Activated T-cell treated with anti-CD3 and anti-CD28 coated beads, Interleukin-2, amount 50 U/mL, for 4 hours (primary cell): ENCODE data around the gene ZIC1. TPM values are rescaled to one million over a fixed set of nuclear protein-coding genes. Genes with fewer than 3 reads are reported as not detected.

Source experiments
- ATAC-seq, 2 donors: fragments of 200-7000 bp; cut with Tn5 transposase; one replicate each; pipeline ENCODE4 v1.10.0; 2021
- DNase-seq: peaks from one replicate; pipeline ENCODE4 v3.0.0-alpha.2; 2020
- H3K27me3 Mint-ChIP-seq: one replicate; pipeline ENCODE4 v1.8.0; 2021; ENCODE audit warnings: low read depth, mixed read lengths
- H3K36me3 Mint-ChIP-seq: one replicate; pipeline ENCODE4 v1.8.0; 2022; ENCODE audit warnings: mixed read lengths; ENCODE audit not compliant: insufficient read depth
- H3K4me1 Mint-ChIP-seq: one replicate; pipeline ENCODE4 v1.8.0; 2021; ENCODE audit warnings: low read depth, mixed read lengths
- H3K4me3 Mint-ChIP-seq: one replicate; pipeline ENCODE4 v1.8.0; 2021; ENCODE audit warnings: mild to moderate bottlenecking, moderate library complexity, mixed read lengths
- H3K9me3 Mint-ChIP-seq: one replicate; pipeline ENCODE4 v1.8.0; 2021; ENCODE audit warnings: mixed read lengths
- total RNA-seq, 3 donors: library from RNA; stranded (reverse); gene quantifications; one replicate each; pipeline ENCODE4 v1.2.1, GENCODE V29; 2021

Gene ZIC1
- total RNA-seq, 3 donors from 2014 or later = not detected

DNA sequence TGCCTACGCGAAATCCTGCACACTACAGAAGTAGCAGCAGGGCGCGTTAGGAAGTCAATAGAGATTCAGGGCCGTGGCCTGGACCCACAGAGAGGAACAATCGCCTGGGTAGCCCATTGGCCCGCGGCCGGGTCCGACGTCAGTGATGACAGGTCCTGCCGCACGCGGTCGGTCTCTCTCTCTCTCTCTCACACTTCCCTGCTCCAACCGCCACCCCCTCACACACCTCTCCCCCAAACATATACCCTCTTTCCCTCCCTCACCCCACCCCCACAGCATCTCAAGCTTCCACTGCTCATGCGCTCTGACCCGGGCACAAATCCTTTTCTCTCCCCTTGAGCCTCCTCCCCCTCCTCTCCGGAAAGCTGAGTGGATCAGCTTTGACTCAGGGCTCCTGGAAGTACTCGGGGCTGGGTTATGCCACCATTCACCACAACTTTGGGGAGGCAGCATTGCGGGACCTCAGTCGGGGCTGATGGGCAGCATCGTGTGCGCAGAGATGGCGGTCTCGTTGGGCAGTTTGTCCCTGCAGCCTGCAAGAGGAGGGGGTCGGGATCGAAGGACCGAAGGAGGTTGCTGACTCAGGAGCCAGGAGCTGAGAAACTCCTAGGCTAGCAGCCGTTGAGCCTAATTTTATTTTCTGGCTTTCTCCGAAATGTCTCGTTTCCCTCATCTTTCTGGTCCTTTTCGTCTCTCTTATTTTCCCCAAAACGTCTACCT, 11.8 kb upstream of the ZIC1 start:
- DNase-seq (no peak), ATAC-seq (no peak)
- Mint-ChIP-seq H3K27me3 (peaks cover 84% of the 10 kb centered on the region), H3K9me3 (peaks cover 3% of the 10 kb centered on the region), H3K4me1 (no peaks in the 10 kb centered on the region), H3K4me3 (no peak overlapping the region), H3K36me3 (no peaks in the 10 kb centered on the region)

- Mint-ChIP-seq H3K4me1 (no peaks in the 10 kb centered on the region), H3K9me3 (peaks cover 4% of the 10 kb centered on the region), H3K4me3 (no peak overlapping the region), H3K36me3 (no peaks in the 10 kb centered on the region), H3K27me3 (peaks cover 81% of the 10 kb centered on the region)
- ATAC-seq = no peak
- DNase-seq = no peak
Measured at GRCh38 chr3:147397875-147398812, 11.0 kb upstream of the ZIC1 start.

- H3K4me3 Mint-ChIP-seq = no peak overlapping the region
- ATAC-seq (no peak), DNase-seq (no peak)
- H3K36me3 Mint-ChIP-seq = no peaks in the 10 kb centered on the region
- H3K4me1 Mint-ChIP-seq = no peaks in the 10 kb centered on the region
- peaks cover 6% of the 10 kb centered on the region for H3K9me3 Mint-ChIP-seq
- peaks cover 85% of the 10 kb centered on the region for H3K27me3 Mint-ChIP-seq
Measured at GRCh38 chr3:147398813-147399534, 10.2 kb upstream of the ZIC1 start.

- H3K27me3 Mint-ChIP-seq = peaks cover 86% of the 10 kb centered on the region
- H3K36me3 Mint-ChIP-seq = no peaks in the 10 kb centered on the region
- H3K4me1 Mint-ChIP-seq = no peaks in the 10 kb centered on the region
- no peak for ATAC-seq
- H3K4me3 Mint-ChIP-seq = no peak overlapping the region
- peaks cover 6% of the 10 kb centered on the region for H3K9me3 Mint-ChIP-seq
- no peak for DNase-seq
Measured at GRCh38 chr3:147400111-147400510, 9.1 kb upstream of the ZIC1 start.

DNA sequence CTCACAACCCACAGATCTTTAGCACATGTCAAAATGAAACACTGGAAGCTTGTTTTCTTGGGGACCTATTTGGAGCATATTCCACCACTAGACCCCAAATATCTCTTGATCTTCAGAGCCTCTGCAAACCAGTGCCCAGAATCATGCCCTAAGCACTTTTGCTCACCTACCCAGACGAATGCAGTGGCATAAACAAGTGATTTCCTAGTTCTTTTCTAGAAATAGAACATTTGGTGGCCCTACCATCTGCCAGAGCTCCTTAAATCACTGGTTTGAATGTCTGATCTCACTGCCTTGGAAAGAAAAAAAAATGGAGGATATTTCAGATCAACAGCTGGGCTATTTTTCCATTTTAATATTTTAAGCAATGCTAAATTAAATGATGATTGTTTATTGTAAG, 8.2 kb upstream of the ZIC1 start:
- H3K4me3 Mint-ChIP-seq = no peak overlapping the region
- no peaks in the 10 kb centered on the region for H3K4me1 Mint-ChIP-seq
- peaks cover 6% of the 10 kb centered on the region for H3K9me3 Mint-ChIP-seq
- no peak for DNase-seq
- ATAC-seq = no peak
- no peaks in the 10 kb centered on the region for H3K36me3 Mint-ChIP-seq
- peaks cover 86% of the 10 kb centered on the region for H3K27me3 Mint-ChIP-seq

GRCh38 chr3:147401421-147401820, 7.7 kb upstream of the ZIC1 start:
- Mint-ChIP-seq H3K9me3 (peaks cover 6% of the 10 kb centered on the region), H3K4me3 (no peak overlapping the region), H3K36me3 (no peaks in the 10 kb centered on the region), H3K27me3 (peaks cover 91% of the 10 kb centered on the region), H3K4me1 (no peaks in the 10 kb centered on the region)
- DNase-seq = no peak
- ATAC-seq = no peak

- ATAC-seq (no peak), DNase-seq (no peak)
- Mint-ChIP-seq H3K27me3 (peaks cover 92% of the 10 kb centered on the region), H3K4me3 (no peak overlapping the region), H3K9me3 (peaks cover 6% of the 10 kb centered on the region), H3K36me3 (no peaks in the 10 kb centered on the region), H3K4me1 (no peaks in the 10 kb centered on the region)
Measured at GRCh38 chr3:147402159-147402558, 7.0 kb upstream of the ZIC1 start.

DNA sequence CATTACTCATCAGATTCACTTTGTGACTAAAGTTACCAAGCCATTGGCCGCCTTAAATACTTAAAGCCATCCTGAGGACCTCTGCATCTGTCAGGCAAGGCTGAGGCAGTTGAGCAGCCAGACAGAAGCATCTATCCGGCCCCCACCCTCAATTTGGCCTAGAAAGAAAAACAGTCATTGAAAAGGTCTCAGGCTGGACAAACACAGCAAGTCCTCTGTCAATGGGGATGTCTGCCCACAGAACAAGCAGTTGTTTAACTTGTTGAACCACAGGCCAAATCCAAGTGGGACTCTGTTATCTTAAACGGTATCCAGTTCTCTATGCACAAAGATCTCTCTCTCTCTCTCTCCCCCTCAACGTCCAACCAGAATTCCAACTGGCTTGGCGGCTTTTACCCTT, 5.7 kb upstream of the ZIC1 start:
- no peak for DNase-seq
- ATAC-seq = no peak
- Mint-ChIP-seq H3K9me3 (peaks cover 16% of the 10 kb centered on the region), H3K27me3 (peaks cover 91% of the 10 kb centered on the region), H3K4me3 (no peak overlapping the region), H3K4me1 (peaks cover 6% of the 10 kb centered on the region), H3K36me3 (no peaks in the 10 kb centered on the region)

DNA sequence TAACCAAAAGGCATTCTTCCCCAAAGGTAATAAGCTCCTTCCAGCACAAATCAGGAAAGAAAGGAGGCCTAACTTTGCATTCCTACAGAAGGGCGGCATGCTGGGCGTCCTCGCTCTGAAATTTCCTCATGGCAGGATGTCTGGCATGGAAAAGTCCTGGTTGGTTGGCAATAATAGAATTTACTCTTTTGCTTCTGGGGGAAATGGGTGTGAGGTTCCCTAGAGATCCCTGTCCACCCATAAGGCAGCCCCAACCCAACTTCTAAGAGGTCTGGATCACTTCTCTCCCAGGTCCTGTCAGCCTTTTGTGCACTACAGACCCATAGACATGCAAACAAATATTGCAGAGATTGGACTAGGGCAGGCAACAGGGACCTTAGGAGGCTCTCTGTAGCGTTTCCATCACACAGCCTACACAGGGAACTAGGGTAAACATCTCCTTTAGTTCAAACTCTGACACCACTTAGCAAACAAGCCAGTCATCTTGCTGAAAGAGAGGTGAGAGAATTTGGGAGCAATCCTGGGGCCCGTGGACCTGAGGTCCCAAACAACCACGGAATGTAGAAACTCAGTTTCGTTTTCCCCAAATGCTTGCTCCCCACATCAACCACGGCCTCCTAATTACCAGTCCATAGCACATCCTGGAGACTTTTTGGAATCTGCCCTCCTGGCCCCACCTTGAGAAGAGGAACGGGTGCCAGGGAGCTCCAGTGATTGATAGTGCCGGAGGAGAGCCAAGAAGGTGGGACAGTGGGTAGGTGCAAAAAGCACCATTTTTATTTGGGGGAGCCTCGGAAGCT, 5.0 kb upstream of the ZIC1 start:
- Mint-ChIP-seq H3K36me3 (no peaks in the 10 kb centered on the region), H3K4me1 (peaks cover 8% of the 10 kb centered on the region), H3K4me3 (no peak overlapping the region), H3K9me3 (peaks cover 19% of the 10 kb centered on the region), H3K27me3 (peaks cover 94% of the 10 kb centered on the region)
- DNase-seq = no peak
- no peak for ATAC-seq

DNA sequence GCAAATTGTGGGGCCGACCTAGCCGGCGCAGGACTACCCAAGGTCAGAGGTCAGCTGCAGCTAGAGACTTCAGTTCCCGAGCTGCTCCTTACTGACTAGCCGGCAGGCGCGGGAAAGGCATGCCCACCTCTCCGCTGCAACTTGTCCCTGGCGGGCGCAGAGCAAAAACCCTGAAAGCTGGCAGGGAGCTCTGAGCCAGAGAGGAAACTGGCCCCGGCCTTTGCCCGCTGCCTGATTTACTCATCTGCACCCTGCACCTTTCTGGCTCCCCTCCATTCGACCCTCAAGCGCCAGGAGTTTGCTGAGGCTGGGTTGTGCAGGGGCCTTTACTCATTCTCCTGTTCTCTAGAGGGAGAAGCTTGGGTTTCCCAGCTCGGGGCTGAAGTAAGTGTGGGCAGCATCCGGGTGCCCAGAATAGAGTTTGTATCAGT, 4.3 kb upstream of the ZIC1 start:
- ATAC-seq = no peak
- Mint-ChIP-seq H3K4me1 (peaks cover 11% of the 10 kb centered on the region), H3K4me3 (no peak overlapping the region), H3K9me3 (peaks cover 19% of the 10 kb centered on the region), H3K36me3 (no peaks in the 10 kb centered on the region), H3K27me3 (peaks cover 92% of the 10 kb centered on the region)
- DNase-seq = no peak

DNA sequence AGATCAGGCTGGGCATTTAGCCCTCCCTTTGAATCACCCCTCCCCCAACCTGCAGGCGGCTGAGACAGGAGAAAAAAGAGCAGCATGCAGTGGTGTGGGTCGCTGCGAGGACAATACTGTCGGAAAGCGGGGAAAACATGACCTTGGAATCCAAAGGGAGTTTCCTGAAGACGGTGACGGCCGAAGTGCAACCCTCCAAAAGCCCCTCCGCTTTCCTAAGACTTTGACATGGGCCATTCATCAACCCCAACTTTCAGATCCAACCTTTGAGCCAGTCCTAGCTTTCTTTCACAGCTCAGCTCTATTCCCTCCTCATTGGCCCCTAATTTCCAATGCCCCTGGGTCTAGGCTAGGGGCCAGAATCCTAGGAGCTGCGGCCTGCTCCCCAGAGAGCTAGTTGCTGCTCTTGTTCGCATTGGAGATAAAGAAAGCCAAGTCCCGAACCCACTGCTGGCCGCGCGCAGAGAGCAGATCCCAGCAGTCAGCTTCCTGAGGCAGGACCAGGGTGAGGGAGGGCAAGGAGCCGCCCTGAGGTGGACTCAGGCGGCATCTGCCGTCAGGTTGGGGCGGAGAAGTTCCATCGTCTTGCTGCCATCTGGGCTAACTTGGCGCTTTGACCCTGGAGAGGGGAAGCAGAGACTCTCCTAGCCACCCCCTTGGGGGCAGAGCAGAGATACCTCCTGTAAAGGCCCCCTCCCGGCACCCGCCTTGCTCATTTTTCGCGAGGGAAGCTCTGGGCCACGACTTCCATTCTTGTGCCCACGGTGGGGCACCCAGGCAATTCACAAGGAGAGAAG, 3.7 kb upstream of the ZIC1 start:
- ATAC-seq = no peak

DNA sequence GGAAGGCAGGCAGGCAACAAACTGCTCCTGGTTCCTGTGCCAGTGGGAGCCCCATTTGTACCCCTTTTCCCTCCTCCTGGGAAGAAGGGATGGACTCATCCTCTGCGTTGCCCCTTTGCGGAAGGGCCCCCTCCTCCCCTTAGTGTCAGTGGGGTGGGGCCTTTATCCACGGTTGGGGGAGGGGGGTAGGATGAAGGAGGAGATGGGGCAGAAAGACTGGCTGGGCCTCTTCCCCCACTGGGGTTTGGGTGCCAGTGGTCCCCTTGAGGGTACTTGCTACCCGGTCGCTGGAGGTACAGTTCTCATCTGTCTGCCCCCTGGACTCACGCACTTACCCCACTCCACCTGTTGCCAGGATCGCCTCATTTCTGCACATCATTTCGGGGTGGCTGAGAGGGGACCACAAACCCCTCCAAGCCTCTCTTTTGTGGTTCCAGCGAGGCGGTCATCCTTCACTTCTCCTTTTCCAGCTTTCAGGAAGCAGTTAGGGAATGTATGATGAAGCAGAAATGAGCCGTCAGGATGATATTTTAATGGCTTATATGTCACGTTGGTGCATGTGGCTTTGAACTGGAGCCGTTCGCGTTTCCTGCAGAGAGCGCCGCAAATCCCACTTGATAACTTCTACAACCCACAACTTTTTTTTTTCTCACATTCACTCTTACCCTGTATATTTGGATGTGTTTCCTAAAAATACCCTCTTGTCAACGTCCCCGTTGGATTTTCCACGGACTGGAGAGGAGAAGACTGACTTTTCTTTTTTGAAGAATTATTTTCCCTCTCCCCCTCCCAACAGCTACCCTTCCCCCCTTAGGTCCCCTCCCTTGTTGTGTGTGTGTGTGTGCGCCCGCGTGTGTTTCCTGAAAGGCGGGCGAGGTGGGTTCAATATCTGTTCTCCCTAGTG, 2.9 kb upstream of the ZIC1 start, which contains the start of gene ZIC4:
Gene ZIC4 (minus strand): TSS at position 516 of the 904 bp plus-strand sequence. CDS start 3,746 bp downstream, outside the sequence.
- DNase-seq = no peak
- Mint-ChIP-seq H3K27me3 (peaks cover 85% of the 10 kb centered on the region), H3K4me3 (no peak within 1 kb of the TSS), H3K9me3 (peaks cover 20% of the 10 kb centered on the region), H3K36me3 (no peaks in the 10 kb centered on the region), H3K4me1 (peaks cover 20% of the 10 kb centered on the region)
- ATAC-seq = no peak

More for the DNA sequence above, 3.7 kb upstream of the ZIC1 start:
- H3K4me3 Mint-ChIP-seq = no peak overlapping the region
- H3K9me3 Mint-ChIP-seq = peaks cover 19% of the 10 kb centered on the region
- H3K4me1 Mint-ChIP-seq = peaks cover 11% of the 10 kb centered on the region
- DNase-seq = no peak
- H3K36me3 Mint-ChIP-seq = no peaks in the 10 kb centered on the region
- peaks cover 85% of the 10 kb centered on the region for H3K27me3 Mint-ChIP-seq
